CMK (cell line): ENCODE measurements around the gene CFAP70.
"Not testable (repeated sequence)": the region's sequence is repeated elsewhere in the genome, so short reads cannot be mapped to it uniquely, and the experiment has no call there.

Source experiments
- DNase-seq: peaks from one replicate; pipeline ENCODE4 v3.0.0-alpha.2; 2010; ENCODE audit warnings: low read depth

The CFAP70 gene

DNA sequence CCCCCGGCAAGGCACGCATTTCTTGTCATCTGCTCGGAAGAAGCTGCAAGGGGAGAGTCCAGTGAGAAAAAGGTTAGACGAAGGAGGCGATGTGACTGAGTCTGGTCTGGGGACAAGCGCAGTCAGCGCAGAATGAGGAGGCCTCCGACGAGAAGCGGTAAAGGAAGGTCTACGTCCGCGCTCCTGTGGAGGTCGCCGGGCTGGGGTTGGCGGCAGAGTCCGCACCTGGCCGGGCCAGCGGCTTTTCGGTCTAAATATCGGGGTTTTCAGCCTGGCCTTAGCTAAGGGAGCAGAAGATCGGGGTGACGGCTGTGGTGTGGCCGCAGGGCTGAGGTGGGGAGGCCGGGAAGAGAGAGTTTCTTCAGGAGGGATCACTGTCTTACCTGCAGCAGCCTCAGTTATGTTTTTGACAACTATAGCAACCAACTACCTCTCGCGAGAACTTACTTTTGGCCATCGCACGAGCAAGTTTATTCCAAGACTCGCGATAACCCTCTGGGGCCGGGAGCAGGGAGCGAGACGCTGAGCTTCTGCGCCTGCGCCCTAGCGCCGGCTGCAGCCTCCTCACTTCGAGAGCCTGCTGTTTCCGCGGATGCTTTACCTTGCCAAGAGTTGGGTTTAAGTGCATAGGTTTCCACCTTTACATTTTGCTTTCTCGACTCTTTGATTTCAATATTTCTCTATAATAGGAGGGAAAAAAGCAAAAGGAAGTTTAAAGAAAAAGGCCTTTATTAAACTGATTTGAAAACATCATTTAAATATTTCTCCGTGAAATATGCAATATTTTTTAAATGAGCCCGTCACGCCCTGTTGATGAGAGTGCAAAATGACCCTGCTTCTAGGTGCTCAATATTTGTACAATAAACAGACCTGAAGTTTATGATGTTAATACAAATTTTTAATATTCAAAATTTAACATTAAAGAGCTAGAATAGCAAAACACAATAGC is at the start of gene CFAP70:
Gene CFAP70 (minus strand): TSS at position 534 of the 949 bp plus-strand sequence. CDS start 4,068 bp downstream, outside the sequence.
- DNase-seq = peak; percentile 93

DNA sequence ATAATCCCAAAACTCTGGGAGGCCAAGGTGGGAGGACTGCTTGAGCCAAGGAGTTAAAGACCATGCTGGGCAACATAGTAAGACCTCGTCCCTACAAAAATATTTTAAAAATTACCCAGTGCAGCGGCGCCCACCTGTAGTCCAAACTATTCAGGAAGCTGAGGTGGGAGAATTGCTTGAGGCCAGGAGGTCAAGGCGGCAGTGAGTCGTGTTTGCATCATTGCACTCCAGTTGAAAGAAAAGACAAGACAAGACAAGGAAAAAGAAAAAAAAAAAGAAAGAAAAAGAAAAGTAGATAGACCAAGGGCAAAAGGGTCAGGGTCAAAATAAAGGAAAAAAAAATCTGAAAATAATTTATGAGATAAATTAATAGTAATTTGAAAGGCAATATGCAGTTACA is 49.4 kb upstream of the CFAP70 start:
- no peak for DNase-seq

DNA sequence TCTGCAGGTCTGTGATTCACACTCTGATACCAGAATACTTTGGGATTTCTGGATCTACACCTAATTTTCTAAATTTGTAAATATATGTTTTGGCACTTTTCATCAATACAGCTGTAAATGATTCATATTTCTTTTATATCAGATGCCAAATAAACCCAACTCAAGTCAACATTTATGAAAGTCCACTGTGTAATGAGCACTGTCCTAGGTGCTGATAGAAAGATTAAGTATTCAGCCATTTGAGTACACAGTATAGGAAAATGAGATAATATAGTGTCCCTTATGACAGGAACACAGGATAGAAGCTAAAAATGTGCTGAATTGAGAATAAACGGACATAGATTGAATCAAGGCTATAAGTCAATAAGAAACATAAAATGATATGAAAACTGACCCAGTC is 48.8 kb upstream of the CFAP70 start:
- no peak for DNase-seq

DNA sequence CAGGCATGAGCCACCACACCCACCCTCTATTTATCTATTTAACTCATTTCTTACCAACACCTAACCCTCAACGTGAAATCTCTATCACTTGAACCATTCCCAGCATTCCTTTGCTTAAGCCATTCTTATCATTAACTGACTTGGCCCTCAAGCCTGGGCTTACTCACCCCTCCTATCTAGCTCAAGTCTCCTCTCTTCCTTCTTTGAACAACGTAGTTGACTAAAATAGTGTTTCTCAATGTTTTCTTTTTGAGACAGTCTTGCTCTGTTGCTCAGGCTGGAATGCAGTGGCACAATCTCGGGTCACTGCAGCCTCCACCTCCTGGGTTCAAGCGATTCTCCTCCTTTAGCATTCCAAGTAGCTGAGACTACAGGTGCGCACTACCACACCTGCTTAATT is 48.2 kb upstream of the CFAP70 start:
- DNase-seq = no peak

DNA sequence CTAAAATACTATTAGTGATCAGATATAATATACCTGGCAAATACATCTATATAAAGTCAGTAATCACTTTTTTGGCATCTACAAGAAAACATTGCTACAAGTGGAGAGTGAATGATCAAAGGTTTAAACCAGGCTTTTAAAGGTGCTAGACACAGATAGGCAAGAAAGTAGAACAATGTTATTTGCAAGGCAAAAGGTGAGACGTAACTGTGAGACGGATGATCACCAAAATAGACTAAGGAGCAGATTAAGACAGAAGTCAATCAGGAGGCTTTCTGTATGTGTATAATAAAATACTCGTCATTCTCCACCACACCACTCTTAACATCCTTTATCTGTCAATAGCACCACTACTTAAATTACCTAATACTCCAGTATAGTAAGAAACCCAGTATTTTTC is 46.9 kb upstream of the CFAP70 start:
- no peak for DNase-seq

GRCh38 chr10:73404690-73405089 is 46.0 kb upstream of the CFAP70 start:
- DNase-seq = no peak

- no peak for DNase-seq
Observed at GRCh38 chr10:73401636-73402035, 43.0 kb upstream of the CFAP70 start.

DNA sequence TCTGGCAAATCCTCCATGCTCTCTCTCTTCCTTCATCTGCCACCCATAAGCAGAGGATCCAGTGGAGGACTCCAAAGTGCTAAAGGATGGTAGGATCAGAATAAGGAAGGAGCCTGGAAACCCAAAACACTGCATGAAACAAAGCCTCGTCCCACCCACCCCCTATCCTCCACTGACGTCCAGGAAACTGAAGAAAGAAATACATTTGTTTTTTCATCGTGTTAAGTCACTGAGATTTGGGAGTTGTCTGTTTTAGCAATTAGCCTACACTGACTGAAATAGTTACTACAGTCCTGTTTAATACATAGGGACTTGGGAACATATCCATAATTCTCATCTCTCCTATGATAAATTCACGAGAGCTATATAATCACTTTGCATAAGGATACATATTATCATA is 40.4 kb upstream of the CFAP70 start:
- DNase-seq = no peak

DNA sequence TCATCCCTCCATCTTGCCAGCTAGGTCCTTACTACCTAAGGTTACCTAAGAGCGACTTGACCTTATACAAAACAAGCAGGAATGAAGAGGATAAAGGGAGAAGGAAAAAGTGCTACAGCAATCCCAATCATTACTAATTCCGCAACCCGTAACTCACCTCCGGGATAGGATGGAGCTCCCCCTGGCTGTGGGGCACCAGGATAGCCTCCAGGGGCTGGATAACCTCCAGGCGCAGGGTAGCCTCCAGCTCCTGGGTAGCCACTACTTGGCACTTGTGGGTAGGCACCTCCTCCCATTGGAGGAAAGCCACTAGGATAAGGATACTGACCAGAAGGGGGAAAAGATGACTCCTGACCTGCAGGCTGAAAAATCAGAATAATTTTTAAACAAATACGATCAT is 39.4 kb upstream of the CFAP70 start:
- DNase-seq = no peak

DNA sequence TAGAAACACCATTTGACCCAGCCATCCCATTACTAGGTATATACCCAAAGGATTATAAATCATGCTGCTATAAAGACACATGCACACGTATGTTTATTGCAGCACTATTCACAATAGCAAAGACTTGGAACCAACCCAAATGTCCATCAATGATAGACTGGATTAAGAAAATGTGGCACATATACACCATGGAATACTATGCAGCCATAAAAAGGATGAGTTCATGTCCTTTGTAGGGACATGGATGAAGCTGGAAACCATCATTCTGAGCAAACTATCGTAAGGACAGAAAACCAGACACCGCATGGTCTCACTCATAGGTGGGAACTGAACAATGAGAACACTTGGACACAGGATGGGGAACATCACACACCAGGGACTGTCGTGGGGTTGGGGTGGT is 35.7 kb upstream of the CFAP70 start:
- not testable (repeated sequence) for DNase-seq

- DNase-seq = no peak
Observed at GRCh38 chr10:73388228-73388627, 29.6 kb upstream of the CFAP70 start.

- DNase-seq = no peak
Observed at GRCh38 chr10:73386583-73386982, 27.9 kb upstream of the CFAP70 start.

DNA sequence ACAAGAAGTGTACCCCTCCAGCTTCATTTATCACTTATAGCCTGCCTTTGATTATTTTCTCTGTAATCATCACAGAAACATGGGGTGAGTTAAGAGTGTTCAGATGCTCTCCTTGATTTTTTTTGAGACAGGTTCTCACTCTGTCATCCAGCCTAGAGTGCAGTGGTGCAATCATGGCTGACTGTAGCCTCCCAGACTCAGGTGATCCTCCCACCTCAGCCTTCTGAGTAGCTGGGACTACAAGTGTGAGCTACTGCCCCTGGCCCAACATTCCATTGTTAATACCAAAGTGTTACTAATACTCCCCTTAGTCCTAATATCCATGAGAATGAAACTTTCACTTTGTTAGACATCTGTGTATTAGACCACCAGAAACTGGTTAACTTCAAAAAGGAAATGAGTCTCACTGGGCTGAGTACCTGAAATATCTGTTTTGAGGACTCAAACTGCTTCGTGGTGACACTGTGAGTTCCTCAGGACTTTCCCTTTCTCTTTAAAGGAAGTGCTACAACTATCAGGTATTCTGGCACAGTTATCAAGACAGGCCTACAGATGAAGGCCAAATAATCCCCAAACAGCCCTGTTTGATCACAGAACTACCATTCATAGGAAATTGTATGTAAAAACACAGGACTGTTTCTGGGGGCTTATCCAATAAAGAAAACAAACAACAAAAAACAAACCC is 20.5 kb upstream of the CFAP70 start:
- DNase-seq = no peak

- DNase-seq = no peak
Observed at GRCh38 chr10:73376679-73377078, 18.0 kb upstream of the CFAP70 start.

DNA sequence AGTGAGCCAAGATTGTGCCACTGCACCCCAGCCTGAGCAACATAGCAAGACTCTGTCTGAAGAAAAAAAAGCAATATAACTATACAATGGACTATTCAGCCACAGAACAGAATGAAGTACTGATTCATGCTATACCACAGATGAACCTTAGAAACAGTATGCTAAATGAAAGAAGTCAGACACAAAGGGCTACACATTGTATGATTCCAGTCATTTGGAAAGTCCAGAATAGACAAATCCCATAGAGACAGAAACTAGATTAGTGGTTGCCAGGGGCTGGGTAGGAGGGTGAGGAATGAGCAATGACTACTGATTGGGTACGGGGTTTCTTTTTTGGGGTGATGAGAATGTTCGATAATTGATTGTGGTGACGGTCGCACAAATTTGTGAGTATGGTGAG is 9.6 kb upstream of the CFAP70 start:
- no peak for DNase-seq

DNA sequence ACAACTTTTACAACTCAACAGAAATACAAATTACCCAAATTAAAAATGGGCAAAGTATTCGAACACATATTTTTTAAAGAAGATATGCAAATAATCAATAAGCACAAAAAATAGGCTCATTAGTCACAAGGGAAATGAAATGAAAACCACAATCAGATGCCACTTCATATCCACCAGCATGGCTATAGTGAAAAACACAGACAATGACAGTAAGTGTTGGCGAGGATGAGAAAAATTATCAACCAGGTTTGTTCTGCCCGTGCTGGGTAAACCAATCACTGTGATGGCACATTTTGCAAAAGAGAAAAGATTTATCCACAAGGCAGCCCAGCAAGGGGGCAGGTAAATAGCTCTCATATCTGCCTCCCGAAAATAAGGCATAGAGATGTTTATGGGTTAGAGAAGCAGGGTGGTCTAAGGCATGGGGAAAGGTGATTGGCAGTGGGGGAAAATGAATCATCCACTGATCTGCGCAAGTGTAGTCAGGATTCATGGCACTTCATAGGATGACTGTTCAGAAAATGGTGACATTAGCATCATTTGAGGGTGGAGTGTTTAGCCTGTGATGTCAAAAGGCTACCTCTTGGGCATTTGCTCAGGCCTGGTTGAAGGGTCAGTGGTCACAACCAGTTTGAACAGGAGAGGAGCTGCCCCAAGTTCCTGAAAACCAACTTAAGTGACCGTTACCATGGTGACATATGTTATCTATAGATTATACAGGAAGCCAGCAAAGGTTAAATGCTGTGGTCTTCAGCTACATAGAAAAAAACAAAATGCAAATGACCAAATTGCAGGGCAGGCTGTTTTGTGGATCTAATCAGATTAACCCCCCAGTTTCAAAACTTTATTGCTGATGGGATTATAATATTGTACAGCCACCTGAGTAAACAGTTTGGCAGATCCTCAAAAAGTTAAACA is 8.0 kb upstream of the CFAP70 start:
- DNase-seq = peak; percentile 58

- DNase-seq = no peak
Observed at GRCh38 chr10:73364964-73365363, 6.3 kb upstream of the CFAP70 start.

- DNase-seq = no peak
Observed at GRCh38 chr10:73359492-73359891, 828 bp upstream of the CFAP70 start.

GRCh38 chr10:73357821-73358220 is 843 bp downstream of the CFAP70 start:
- DNase-seq = no peak

GRCh38 chr10:73357166-73357565 is 1.5 kb downstream of the CFAP70 start:
- no peak for DNase-seq

DNA sequence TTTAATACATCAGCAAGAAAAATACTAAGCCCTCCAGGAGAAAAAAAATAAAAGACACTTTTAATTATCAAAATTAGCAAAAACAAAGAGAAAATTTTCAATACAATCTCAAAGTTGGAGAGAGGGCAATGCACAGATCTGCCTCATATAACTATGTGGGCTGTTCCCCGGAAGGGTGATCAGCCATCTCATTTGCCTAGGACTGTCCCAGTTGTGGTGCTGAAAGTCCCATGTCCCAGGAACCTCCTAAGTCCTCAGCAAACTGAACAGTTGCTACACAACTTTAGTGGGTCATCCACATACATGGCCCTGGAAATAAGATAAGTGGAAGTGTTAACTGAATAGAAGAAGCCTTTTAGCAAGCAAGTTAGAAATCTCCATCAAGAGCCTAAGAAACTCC is 14.4 kb downstream of the CFAP70 start:
- no peak for DNase-seq

DNA sequence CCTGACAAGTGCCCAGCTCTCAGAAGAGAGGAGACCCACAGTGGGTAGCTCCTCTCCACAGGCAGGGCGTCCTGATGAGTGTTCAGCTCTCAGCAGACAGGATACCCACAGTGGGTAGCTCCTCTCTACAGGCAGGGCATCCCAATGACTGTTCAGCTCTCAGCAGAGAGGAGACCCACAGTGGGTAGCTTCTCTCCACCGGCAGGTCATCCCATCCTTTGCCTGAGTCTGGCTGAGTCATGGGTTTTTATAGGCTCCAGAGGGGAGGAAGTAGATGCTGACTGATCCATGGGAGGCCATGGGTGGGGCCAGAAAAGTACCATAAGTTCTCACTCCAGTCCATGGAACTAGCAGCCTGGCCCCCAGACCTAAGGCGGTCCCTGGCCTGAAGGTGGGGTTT is 18.5 kb downstream of the CFAP70 start:
- no peak for DNase-seq
